WERI-Rb-1 (cell line): ENCODE measurements around the gene CHMP2A.

ENCODE experiments used
- DNase-seq: peaks from one replicate; pipeline ENCODE4 v3.0.0-alpha.2; 2020
- H3K27ac ChIP-seq: fragments of 250-450 bp; sonication (Bioruptor Pico); 2 replicates; pipeline ENCODE4 v1.5.1; 2020; ENCODE audit warnings: mild to moderate bottlenecking, moderate library complexity
- H3K27me3 ChIP-seq: fragments of 250-450 bp; sonication (Bioruptor Pico); 2 replicates; pipeline ENCODE4 v1.5.1; 2021; ENCODE audit warnings: mild to moderate bottlenecking, low read depth, moderate library complexity; ENCODE audit not compliant: insufficient read depth, severe bottlenecking
- H3K36me3 ChIP-seq: fragments of 250-450 bp; sonication (Bioruptor Pico); 2 replicates; pipeline ENCODE4 v1.5.1; 2020; ENCODE audit warnings: mild to moderate bottlenecking, moderate library complexity
- H3K4me3 ChIP-seq: 2 replicates; pipeline ENCODE4 v1.5.1; 2011; ENCODE audit warnings: low read depth, mild to moderate bottlenecking, control low read depth, low read length
- H3K9me3 ChIP-seq: fragments of 250-450 bp; sonication (Bioruptor Pico); 2 replicates; pipeline ENCODE4 v1.5.1; 2021; ENCODE audit warnings: mild to moderate bottlenecking, moderate library complexity; ENCODE audit not compliant: severe bottlenecking
- CTCF ChIP-seq: IDR thresholded peaks from 2 replicates; pipeline ENCODE4 v1.5.1; 2011; ENCODE audit warnings: low read depth, mild to moderate bottlenecking, control low read depth, inconsistent platforms, low read length

CHMP2A gene

GRCh38 chr19:58551123-58551497, 3.8 kb downstream of the CHMP2A start:
- DNase-seq = no peak
- peaks cover 75% of the 10 kb centered on the region for H3K36me3 ChIP-seq
- no peaks in the 10 kb centered on the region for H3K27me3 ChIP-seq
- no peaks in the 10 kb centered on the region for H3K9me3 ChIP-seq
- H3K27ac ChIP-seq = no peak overlapping the region
- H3K4me3 ChIP-seq = no peak overlapping the region
- TF ChIP-seq CTCF = no peak

GRCh38 chr19:58550362-58551122, 4.4 kb downstream of the CHMP2A start:
- H3K9me3 ChIP-seq = no peaks in the 10 kb centered on the region
- H3K4me3 ChIP-seq = no peak overlapping the region
- no peak for DNase-seq
- H3K36me3 ChIP-seq = peaks cover 76% of the 10 kb centered on the region
- TF ChIP-seq CTCF = no peak
- H3K27me3 ChIP-seq = no peaks in the 10 kb centered on the region
- no peak overlapping the region for H3K27ac ChIP-seq

GRCh38 chr19:58549664-58550361, 5.1 kb downstream of the CHMP2A start:
- H3K27ac ChIP-seq = no peak overlapping the region
- peaks cover 80% of the 10 kb centered on the region for H3K36me3 ChIP-seq
- H3K4me3 ChIP-seq = no peak overlapping the region
- DNase-seq = no peak
- H3K27me3 ChIP-seq = no peaks in the 10 kb centered on the region
- H3K9me3 ChIP-seq = no peaks in the 10 kb centered on the region
- TF ChIP-seq CTCF = no peak

- H3K9me3 ChIP-seq = no peaks in the 10 kb centered on the region
- no peak for TF ChIP-seq CTCF
- no peak overlapping the region for H3K4me3 ChIP-seq
- no peak overlapping the region for H3K27ac ChIP-seq
- no peaks in the 10 kb centered on the region for H3K27me3 ChIP-seq
- peaks cover 80% of the 10 kb centered on the region for H3K36me3 ChIP-seq
- no peak for DNase-seq
Observed at GRCh38 chr19:58548859-58549663, 5.8 kb downstream of the CHMP2A start.

GRCh38 chr19:58547323-58548312, 7.3 kb downstream of the CHMP2A start:
- H3K4me3 ChIP-seq = no peak overlapping the region
- H3K9me3 ChIP-seq = no peaks in the 10 kb centered on the region
- H3K27me3 ChIP-seq = no peaks in the 10 kb centered on the region
- no peak for TF ChIP-seq CTCF
- no peak overlapping the region for H3K27ac ChIP-seq
- H3K36me3 ChIP-seq = peaks cover 77% of the 10 kb centered on the region
- no peak for DNase-seq
